ENCODE measurements around the gene GRK5. TPM values are rescaled to one million over a fixed set of nuclear protein-coding genes. Genes with fewer than 3 reads are reported as not detected.

The GRK5 gene
- total RNA-seq, 1 donor from 2014 or later: 25.3 TPM

- no peaks in the 10 kb centered on the region for H3K9me3 Mint-ChIP-seq
- H3K36me3 Mint-ChIP-seq (ENCODE audit: low read depth): peaks cover 21% of the 10 kb centered on the region
- no peaks in the 10 kb centered on the region for H3K27me3 Mint-ChIP-seq (ENCODE audit: insufficient read depth)
- peaks cover 35% of the 10 kb centered on the region for H3K4me1 Mint-ChIP-seq (ENCODE audit: low read depth)
- DNase-seq (ENCODE audit: low spot score): no peak
- intact Hi-C loops (cut with micrococcal nuclease): no loop called here
- H3K4me3 Mint-ChIP-seq: no peak overlapping the region
- H3K27ac Mint-ChIP-seq: no peak overlapping the region
Observed at GRCh38 chr10:119377958-119378736, 170.8 kb downstream of the GRK5 start.

GRCh38 chr10:119378737-119379067, 171.3 kb downstream of the GRK5 start:
- Mint-ChIP-seq H3K27me3 (ENCODE audit: insufficient read depth) (no peaks in the 10 kb centered on the region), H3K4me1 (ENCODE audit: low read depth) (peaks cover 36% of the 10 kb centered on the region), H3K4me3 (no peak overlapping the region), H3K27ac (no peak overlapping the region), H3K9me3 (no peaks in the 10 kb centered on the region), H3K36me3 (ENCODE audit: low read depth) (peaks cover 24% of the 10 kb centered on the region)
- DNase-seq (ENCODE audit: low spot score): no peak
- intact Hi-C loops (cut with micrococcal nuclease): no loop called here

GRCh38 chr10:119379466-119380071, 172.2 kb downstream of the GRK5 start:
- intact Hi-C loops (cut with micrococcal nuclease): no loop called here
- Mint-ChIP-seq H3K36me3 (ENCODE audit: low read depth) (peaks cover 28% of the 10 kb centered on the region), H3K27me3 (ENCODE audit: insufficient read depth) (no peaks in the 10 kb centered on the region), H3K4me1 (ENCODE audit: low read depth) (peaks cover 35% of the 10 kb centered on the region), H3K4me3 (no peak overlapping the region), H3K9me3 (no peaks in the 10 kb centered on the region), H3K27ac (no peak overlapping the region)
- no peak for DNase-seq (ENCODE audit: low spot score)

- no peak overlapping the region for H3K27ac Mint-ChIP-seq
- H3K27me3 Mint-ChIP-seq (ENCODE audit: insufficient read depth): no peaks in the 10 kb centered on the region
- intact Hi-C loops (cut with micrococcal nuclease): no loop called here
- H3K4me3 Mint-ChIP-seq: no peak overlapping the region
- DNase-seq (ENCODE audit: low spot score): no peak
- no peaks in the 10 kb centered on the region for H3K9me3 Mint-ChIP-seq
- peaks cover 41% of the 10 kb centered on the region for H3K36me3 Mint-ChIP-seq (ENCODE audit: low read depth)
- H3K4me1 Mint-ChIP-seq (ENCODE audit: low read depth): peaks cover 25% of the 10 kb centered on the region
Observed at GRCh38 chr10:119383174-119383856, 175.9 kb downstream of the GRK5 start.

- Mint-ChIP-seq H3K27me3 (ENCODE audit: insufficient read depth) (no peaks in the 10 kb centered on the region), H3K36me3 (ENCODE audit: low read depth) (peaks cover 41% of the 10 kb centered on the region), H3K27ac (no peak overlapping the region), H3K9me3 (no peaks in the 10 kb centered on the region), H3K4me3 (no peak overlapping the region), H3K4me1 (ENCODE audit: low read depth) (peaks cover 31% of the 10 kb centered on the region)
- intact Hi-C loops (cut with micrococcal nuclease): no loop called here
- no peak for DNase-seq (ENCODE audit: low spot score)
Observed at GRCh38 chr10:119384127-119384526, 176.8 kb downstream of the GRK5 start.

- Mint-ChIP-seq H3K27me3 (ENCODE audit: insufficient read depth) (no peaks in the 10 kb centered on the region), H3K4me1 (ENCODE audit: low read depth) (peaks cover 25% of the 10 kb centered on the region), H3K36me3 (ENCODE audit: low read depth) (peaks cover 40% of the 10 kb centered on the region), H3K27ac (no peak overlapping the region), H3K4me3 (no peak overlapping the region), H3K9me3 (no peaks in the 10 kb centered on the region)
- intact Hi-C loops (cut with micrococcal nuclease): no loop called here
- DNase-seq (ENCODE audit: low spot score): no peak
Observed at GRCh38 chr10:119386666-119387065, 179.3 kb downstream of the GRK5 start.

- DNase-seq (ENCODE audit: low spot score): no peak
- peaks cover 32% of the 10 kb centered on the region for H3K36me3 Mint-ChIP-seq (ENCODE audit: low read depth)
- H3K27me3 Mint-ChIP-seq (ENCODE audit: insufficient read depth): no peaks in the 10 kb centered on the region
- intact Hi-C loops (cut with micrococcal nuclease): no loop called here
- no peak overlapping the region for H3K27ac Mint-ChIP-seq
- H3K4me1 Mint-ChIP-seq (ENCODE audit: low read depth): peaks cover 15% of the 10 kb centered on the region
- H3K4me3 Mint-ChIP-seq: no peak overlapping the region
- peaks cover 4% of the 10 kb centered on the region for H3K9me3 Mint-ChIP-seq
Observed at GRCh38 chr10:119388849-119389345, 181.5 kb downstream of the GRK5 start.

GRCh38 chr10:119391440-119392251, 184.3 kb downstream of the GRK5 start:
- Mint-ChIP-seq H3K27me3 (ENCODE audit: insufficient read depth) (no peaks in the 10 kb centered on the region), H3K27ac (no peak overlapping the region), H3K36me3 (ENCODE audit: low read depth) (peaks cover 21% of the 10 kb centered on the region)

GRCh38 chr10:119393019-119393418, 185.6 kb downstream of the GRK5 start:
- peaks cover 8% of the 10 kb centered on the region for H3K9me3 Mint-ChIP-seq
- H3K4me1 Mint-ChIP-seq (ENCODE audit: low read depth): peaks cover 44% of the 10 kb centered on the region
- H3K27ac Mint-ChIP-seq: no peak overlapping the region
- H3K4me3 Mint-ChIP-seq: no peak overlapping the region
- DNase-seq (ENCODE audit: low spot score): no peak
- intact Hi-C loops (cut with micrococcal nuclease): no loop called here
- no peaks in the 10 kb centered on the region for H3K27me3 Mint-ChIP-seq (ENCODE audit: insufficient read depth)
- H3K36me3 Mint-ChIP-seq (ENCODE audit: low read depth): peaks cover 20% of the 10 kb centered on the region

More at GRCh38 chr10:119391440-119392251, 184.3 kb downstream of the GRK5 start:
- DNase-seq (ENCODE audit: low spot score): no peak
- H3K4me1 Mint-ChIP-seq (ENCODE audit: low read depth): peaks cover 40% of the 10 kb centered on the region
- intact Hi-C loops (cut with micrococcal nuclease): no loop called here
- H3K9me3 Mint-ChIP-seq: peaks cover 8% of the 10 kb centered on the region
- H3K4me3 Mint-ChIP-seq: no peak overlapping the region

GRCh38 chr10:119393421-119393820, 186.1 kb downstream of the GRK5 start:
- Mint-ChIP-seq H3K27me3 (ENCODE audit: insufficient read depth) (no peaks in the 10 kb centered on the region), H3K9me3 (peaks cover 8% of the 10 kb centered on the region), H3K4me3 (no peak overlapping the region), H3K27ac (peak overlapping the region; percentile 98), H3K4me1 (ENCODE audit: low read depth) (peaks cover 44% of the 10 kb centered on the region), H3K36me3 (ENCODE audit: low read depth) (peaks cover 20% of the 10 kb centered on the region)
- no peak for DNase-seq (ENCODE audit: low spot score)
- intact Hi-C loops (cut with micrococcal nuclease): no loop called here

GRCh38 chr10:119393845-119394244, 186.5 kb downstream of the GRK5 start:
- Mint-ChIP-seq H3K9me3 (peaks cover 8% of the 10 kb centered on the region), H3K36me3 (ENCODE audit: low read depth) (peaks cover 20% of the 10 kb centered on the region), H3K27me3 (ENCODE audit: insufficient read depth) (no peaks in the 10 kb centered on the region), H3K4me3 (no peak overlapping the region), H3K4me1 (ENCODE audit: low read depth) (peaks cover 40% of the 10 kb centered on the region), H3K27ac (peak overlapping the region; percentile 98)
- intact Hi-C loops (cut with micrococcal nuclease): no loop called here
- no peak for DNase-seq (ENCODE audit: low spot score)

- no peak overlapping the region for H3K4me3 Mint-ChIP-seq
- peaks cover 41% of the 10 kb centered on the region for H3K4me1 Mint-ChIP-seq (ENCODE audit: low read depth)
- intact Hi-C loops (cut with micrococcal nuclease): no loop called here
- DNase-seq (ENCODE audit: low spot score): no peak
- peak overlapping the region; percentile 84 for H3K27ac Mint-ChIP-seq
- H3K9me3 Mint-ChIP-seq: peaks cover 8% of the 10 kb centered on the region
- peaks cover 23% of the 10 kb centered on the region for H3K36me3 Mint-ChIP-seq (ENCODE audit: low read depth)
- no peaks in the 10 kb centered on the region for H3K27me3 Mint-ChIP-seq (ENCODE audit: insufficient read depth)
Observed at GRCh38 chr10:119394657-119395279, 187.4 kb downstream of the GRK5 start.

All from activated T-helper 1 cell treated with anti-CD3 and anti-CD28 coated beads, Interleukin-12 subunit alpha, Interleukin-12 subunit beta, Interleukin-2, Interleukin-4 antibody, amounts not matched to agents 30 ng/mL and 10 ng/mL and 1 ng/mL, durations not matched to agents 14 hours and 24 hours and 36 hours (primary cell).